ENCODE measurements around the gene GTF2F2. TPM values are rescaled to one million over a fixed set of nuclear protein-coding genes. Genes with fewer than 3 reads are reported as not detected.
A peak's percentile ranks its signal among the peaks of the same experiment; 100 is the strongest.

Gene GTF2F2
- total and polyA plus RNA-seq, 2 experiments from 2014 or later: 42.1 to 75.6 TPM

DNA sequence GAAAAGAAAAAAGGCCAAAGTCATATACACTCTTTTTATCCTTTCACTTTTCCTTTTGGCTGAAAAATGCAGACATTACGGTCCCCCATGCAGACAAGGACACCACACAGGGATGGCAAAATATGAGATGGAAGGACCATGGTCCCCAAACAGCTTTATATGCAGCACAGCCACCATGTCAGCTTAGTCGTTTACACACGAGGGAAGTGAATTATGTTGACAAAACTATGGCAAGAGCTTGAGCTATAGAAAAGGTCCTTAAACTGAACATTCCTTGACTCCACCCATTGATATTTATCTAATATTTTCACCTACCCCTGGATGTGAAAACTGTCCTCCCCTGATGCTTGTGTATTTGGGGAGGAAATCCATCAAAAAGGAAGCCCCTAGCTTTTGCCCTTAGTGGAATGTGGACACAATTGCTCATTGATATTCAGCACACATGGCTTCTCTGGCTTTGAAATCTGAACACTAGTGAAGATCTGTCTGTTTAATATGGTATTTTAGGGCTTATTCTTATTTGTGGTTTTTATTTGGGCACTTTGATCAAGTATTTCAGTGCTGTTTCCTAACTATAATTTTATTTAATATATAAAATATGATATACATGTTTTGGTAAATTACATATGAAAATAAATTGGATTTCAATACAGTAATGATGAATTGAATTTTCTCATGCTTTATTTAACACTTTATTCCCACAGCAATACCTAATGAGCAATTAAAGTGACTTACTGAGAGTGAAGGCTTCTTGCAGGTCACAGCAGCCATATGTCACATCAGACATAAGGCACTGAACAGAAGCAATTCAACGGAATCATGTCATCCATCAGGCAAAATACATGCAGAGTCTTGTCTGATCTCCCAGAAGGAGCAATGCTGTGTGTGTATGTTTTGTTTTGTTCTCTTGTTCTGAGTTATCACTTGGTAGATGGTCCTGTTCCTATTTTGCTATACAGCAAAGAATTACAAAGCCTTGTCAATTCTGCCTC, 6.8 kb upstream of the GTF2F2 start:
- peaks cover 6% of the 10 kb centered on the region; the same call in 1 of the 2 replicates for H3K4me1 ChIP-seq (ENCODE audit: insufficient read depth)
- ATAC-seq (no peak), DNase-seq (ENCODE audit: low spot score) (no peak)
- no peaks in the 10 kb centered on the region for H4K20me1 ChIP-seq (replicated peaks; ENCODE audit: insufficient read depth)
- no peaks in the 10 kb centered on the region for H3K36me3 ChIP-seq (ENCODE audit: insufficient read depth)
- Mint-ChIP-seq H3K36me3 (ENCODE audit: low read depth) (no peaks in the 10 kb centered on the region), H3K27me3 (ENCODE audit: insufficient read depth, low read depth, poor library complexity) (no peaks in the 10 kb centered on the region), H3K27ac (no peak overlapping the region), H3K4me1 (peaks cover 9% of the 10 kb centered on the region; the same call in 2 of the 3 replicates), H3K9me3 (no peaks in the 10 kb centered on the region), H3K4me3 (no peak overlapping the region)
- no peak overlapping the region for H3K4me2 ChIP-seq
- H2AFZ ChIP-seq: peak overlapping the region; percentile 78; the same call in 1 of the 2 replicates
- H3K27ac ChIP-seq (ENCODE audit: low read depth): no peak overlapping the region
- no peaks in the 10 kb centered on the region for H3K9me2 ChIP-seq (ENCODE audit: insufficient read depth)
- TF ChIP-seq, protein P1, sequence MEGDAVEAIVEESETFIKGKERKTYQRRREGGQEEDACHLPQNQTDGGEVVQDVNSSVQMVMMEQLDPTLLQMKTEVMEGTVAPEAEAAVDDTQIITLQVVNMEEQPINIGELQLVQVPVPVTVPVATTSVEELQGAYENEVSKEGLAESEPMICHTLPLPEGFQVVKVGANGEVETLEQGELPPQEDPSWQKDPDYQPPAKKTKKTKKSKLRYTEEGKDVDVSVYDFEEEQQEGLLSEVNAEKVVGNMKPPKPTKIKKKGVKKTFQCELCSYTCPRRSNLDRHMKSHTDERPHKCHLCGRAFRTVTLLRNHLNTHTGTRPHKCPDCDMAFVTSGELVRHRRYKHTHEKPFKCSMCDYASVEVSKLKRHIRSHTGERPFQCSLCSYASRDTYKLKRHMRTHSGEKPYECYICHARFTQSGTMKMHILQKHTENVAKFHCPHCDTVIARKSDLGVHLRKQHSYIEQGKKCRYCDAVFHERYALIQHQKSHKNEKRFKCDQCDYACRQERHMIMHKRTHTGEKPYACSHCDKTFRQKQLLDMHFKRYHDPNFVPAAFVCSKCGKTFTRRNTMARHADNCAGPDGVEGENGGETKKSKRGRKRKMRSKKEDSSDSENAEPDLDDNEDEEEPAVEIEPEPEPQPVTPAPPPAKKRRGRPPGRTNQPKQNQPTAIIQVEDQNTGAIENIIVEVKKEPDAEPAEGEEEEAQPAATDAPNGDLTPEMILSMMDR (conservative IDR thresholded peaks at IDR 0.05; ENCODE audit: low read depth in 2 of 2): no peak
- TF ChIP-seq, protein P2, sequence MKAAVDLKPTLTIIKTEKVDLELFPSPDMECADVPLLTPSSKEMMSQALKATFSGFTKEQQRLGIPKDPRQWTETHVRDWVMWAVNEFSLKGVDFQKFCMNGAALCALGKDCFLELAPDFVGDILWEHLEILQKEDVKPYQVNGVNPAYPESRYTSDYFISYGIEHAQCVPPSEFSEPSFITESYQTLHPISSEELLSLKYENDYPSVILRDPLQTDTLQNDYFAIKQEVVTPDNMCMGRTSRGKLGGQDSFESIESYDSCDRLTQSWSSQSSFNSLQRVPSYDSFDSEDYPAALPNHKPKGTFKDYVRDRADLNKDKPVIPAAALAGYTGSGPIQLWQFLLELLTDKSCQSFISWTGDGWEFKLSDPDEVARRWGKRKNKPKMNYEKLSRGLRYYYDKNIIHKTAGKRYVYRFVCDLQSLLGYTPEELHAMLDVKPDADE (IDR thresholded peaks at IDR 0.05): no peak
- TF ChIP-seq ZNF331 (CRISPR knock-in tag; IDR thresholded peaks at IDR 0.05; ENCODE audit: low read depth) (no peak), JUNB (IDR thresholded peaks at IDR 0.05; ENCODE audit: unreplicated experiment) (no peak)
- no peaks in the 10 kb centered on the region for H3K79me2 ChIP-seq (replicated peaks; ENCODE audit: insufficient read depth)
- H3K27me3 ChIP-seq (ENCODE audit: insufficient read depth): no peaks in the 10 kb centered on the region
- no peak overlapping the region for H3K4me3 ChIP-seq
- no peaks in the 10 kb centered on the region for H3F3A ChIP-seq (replicated peaks; ENCODE audit: low read depth)

DNA sequence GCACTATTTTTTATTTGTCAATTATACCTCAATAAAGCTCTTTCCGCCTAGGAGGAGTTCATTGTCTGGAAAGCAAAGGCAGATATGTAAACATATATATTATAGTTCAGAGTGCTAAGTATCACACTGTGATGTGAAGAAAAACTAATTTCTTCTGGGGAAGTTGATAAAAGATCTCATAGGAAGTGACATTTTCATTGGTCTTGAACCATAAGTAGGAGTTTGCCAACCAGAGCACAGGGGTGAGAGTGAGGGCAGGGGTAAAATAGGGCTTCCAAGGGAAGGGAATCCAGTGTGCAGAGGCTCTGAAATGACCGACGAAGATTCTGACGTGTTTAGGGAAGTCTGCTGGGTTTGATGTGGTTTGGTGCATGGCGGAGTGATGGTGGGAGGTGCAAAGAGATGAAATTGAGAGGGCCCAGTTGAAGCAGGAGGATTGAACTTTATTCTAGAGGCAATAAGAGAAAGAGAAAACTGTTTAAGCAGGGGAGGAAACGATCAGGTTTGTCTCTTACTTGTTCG, 780 bp upstream of the GTF2F2 start:
- Histone ChIP-seq H4K20me1 (replicated peaks; ENCODE audit: insufficient read depth) (peaks cover 18% of the 10 kb centered on the region), H3K27ac (ENCODE audit: low read depth) (no peak overlapping the region), H3K4me2 (peak overlapping the region; percentile 88), H3K36me3 (ENCODE audit: insufficient read depth) (no peaks in the 10 kb centered on the region), H2AFZ (peak overlapping the region; percentile 94), H3K27me3 (ENCODE audit: insufficient read depth) (no peaks in the 10 kb centered on the region), H3K9me2 (ENCODE audit: insufficient read depth) (no peaks in the 10 kb centered on the region), H3F3A (replicated peaks; ENCODE audit: low read depth) (no peaks in the 10 kb centered on the region), H3K4me1 (ENCODE audit: insufficient read depth) (peaks cover 5% of the 10 kb centered on the region; the same call in 1 of the 2 replicates), H3K4me3 (peak overlapping the region; percentile 82), H3K79me2 (replicated peaks; ENCODE audit: insufficient read depth) (peaks cover 40% of the 10 kb centered on the region)
- peaks cover 2% of the 10 kb centered on the region; the same call in 1 of the 3 replicates for H3K4me1 Mint-ChIP-seq
- DNase-seq (ENCODE audit: low spot score): no peak
- peak; percentile 19 for ATAC-seq
- no peaks in the 10 kb centered on the region; the same call in 2 of the 3 replicates for H3K36me3 Mint-ChIP-seq (ENCODE audit: low read depth)
- no peak overlapping the region for H3K27ac Mint-ChIP-seq
- H3K4me3 Mint-ChIP-seq: no peak overlapping the region
- H3K27me3 Mint-ChIP-seq (ENCODE audit: insufficient read depth, low read depth, poor library complexity): no peaks in the 10 kb centered on the region
- TF ChIP-seq, protein P3, sequence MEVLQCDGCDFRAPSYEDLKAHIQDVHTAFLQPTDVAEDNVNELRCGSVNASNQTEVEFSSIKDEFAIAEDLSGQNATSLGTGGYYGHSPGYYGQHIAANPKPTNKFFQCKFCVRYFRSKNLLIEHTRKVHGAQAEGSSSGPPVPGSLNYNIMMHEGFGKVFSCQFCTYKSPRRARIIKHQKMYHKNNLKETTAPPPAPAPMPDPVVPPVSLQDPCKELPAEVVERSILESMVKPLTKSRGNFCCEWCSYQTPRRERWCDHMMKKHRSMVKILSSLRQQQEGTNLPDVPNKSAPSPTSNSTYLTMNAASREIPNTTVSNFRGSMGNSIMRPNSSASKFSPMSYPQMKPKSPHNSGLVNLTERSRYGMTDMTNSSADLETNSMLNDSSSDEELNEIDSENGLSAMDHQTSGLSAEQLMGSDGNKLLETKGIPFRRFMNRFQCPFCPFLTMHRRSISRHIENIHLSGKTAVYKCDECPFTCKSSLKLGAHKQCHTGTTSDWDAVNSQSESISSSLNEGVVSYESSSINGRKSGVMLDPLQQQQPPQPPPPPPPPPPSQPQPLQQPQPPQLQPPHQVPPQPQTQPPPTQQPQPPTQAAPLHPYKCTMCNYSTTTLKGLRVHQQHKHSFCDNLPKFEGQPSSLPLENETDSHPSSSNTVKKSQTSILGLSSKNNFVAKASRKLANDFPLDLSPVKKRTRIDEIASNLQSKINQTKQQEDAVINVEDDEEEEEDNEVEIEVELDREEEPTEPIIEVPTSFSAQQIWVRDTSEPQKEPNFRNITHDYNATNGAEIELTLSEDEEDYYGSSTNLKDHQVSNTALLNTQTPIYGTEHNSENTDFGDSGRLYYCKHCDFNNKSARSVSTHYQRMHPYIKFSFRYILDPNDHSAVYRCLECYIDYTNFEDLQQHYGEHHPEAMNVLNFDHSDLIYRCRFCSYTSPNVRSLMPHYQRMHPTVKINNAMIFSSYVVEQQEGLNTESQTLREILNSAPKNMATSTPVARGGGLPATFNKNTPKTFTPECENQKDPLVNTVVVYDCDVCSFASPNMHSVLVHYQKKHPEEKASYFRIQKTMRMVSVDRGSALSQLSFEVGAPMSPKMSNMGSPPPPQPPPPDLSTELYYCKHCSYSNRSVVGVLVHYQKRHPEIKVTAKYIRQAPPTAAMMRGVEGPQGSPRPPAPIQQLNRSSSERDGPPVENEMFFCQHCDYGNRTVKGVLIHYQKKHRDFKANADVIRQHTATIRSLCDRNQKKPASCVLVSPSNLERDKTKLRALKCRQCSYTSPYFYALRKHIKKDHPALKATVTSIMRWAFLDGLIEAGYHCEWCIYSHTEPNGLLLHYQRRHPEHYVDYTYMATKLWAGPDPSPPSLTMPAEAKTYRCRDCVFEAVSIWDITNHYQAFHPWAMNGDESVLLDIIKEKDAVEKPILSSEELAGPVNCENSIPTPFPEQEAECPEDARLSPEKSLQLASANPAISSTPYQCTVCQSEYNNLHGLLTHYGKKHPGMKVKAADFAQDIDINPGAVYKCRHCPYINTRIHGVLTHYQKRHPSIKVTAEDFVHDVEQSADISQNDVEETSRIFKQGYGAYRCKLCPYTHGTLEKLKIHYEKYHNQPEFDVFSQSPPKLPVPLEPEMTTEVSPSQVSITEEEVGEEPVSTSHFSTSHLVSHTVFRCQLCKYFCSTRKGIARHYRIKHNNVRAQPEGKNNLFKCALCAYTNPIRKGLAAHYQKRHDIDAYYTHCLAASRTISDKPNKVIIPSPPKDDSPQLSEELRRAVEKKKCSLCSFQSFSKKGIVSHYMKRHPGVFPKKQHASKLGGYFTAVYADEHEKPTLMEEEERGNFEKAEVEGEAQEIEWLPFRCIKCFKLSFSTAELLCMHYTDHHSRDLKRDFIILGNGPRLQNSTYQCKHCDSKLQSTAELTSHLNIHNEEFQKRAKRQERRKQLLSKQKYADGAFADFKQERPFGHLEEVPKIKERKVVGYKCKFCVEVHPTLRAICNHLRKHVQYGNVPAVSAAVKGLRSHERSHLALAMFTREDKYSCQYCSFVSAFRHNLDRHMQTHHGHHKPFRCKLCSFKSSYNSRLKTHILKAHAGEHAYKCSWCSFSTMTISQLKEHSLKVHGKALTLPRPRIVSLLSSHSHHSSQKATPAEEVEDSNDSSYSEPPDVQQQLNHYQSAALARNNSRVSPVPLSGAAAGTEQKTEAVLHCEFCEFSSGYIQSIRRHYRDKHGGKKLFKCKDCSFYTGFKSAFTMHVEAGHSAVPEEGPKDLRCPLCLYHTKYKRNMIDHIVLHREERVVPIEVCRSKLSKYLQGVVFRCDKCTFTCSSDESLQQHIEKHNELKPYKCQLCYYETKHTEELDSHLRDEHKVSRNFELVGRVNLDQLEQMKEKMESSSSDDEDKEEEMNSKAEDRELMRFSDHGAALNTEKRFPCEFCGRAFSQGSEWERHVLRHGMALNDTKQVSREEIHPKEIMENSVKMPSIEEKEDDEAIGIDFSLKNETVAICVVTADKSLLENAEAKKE (CRISPR knock-in tag; IDR thresholded peaks at IDR 0.05): no peak
- no peaks in the 10 kb centered on the region for H3K9me3 Mint-ChIP-seq

Data from GM23338 (cell line).